Natural killer cell (primary cell): ENCODE results near the gene DGLUCY. TPM values are rescaled to one million over a fixed set of nuclear protein-coding genes. Genes with fewer than 3 reads are reported as not detected.

Experiments used
- ATAC-seq, 3 donors: fragments of 150-1000 bp in 2 of 3; fragments of 200-7000 bp in 1 of 3; cut with Tn5 transposase; 1 replicate in 1 of 3; 2 replicates in 2 of 3; pipeline ENCODE4 v1.10.0; 2021; ENCODE audit warnings: mild to moderate bottlenecking in 2 of 3, moderate library complexity in 2 of 3
- DNase-seq, 2 donors: peaks; one replicate each; pipeline versions ENCODE4 v3.0.0 to v3.0.0-alpha.2; 2013 to 2021; ENCODE audit warnings: mixed read lengths in 1 of 2
- H3K27ac ChIP-seq: one replicate; pipeline ENCODE4 v1.5.1; 2013; ENCODE audit warnings: mild to moderate bottlenecking, low read length
- H3K27me3 ChIP-seq: one replicate; pipeline ENCODE4 v1.6.1; 2013; ENCODE audit warnings: low read length; ENCODE audit not compliant: control insufficient read depth, insufficient read depth
- H3K36me3 ChIP-seq: one replicate; pipeline ENCODE4 v1.6.1; 2013; ENCODE audit warnings: low read length; ENCODE audit not compliant: control insufficient read depth, insufficient read depth
- H3K4me1 ChIP-seq: one replicate; pipeline ENCODE4 v1.6.1; 2013; ENCODE audit warnings: low read length; ENCODE audit not compliant: control insufficient read depth, insufficient read depth
- H3K4me3 ChIP-seq: one replicate; pipeline ENCODE4 v1.5.1; 2013; ENCODE audit warnings: low read length
- H3K9me3 ChIP-seq: one replicate; pipeline ENCODE4 v1.6.1; 2013; ENCODE audit warnings: low read length; ENCODE audit not compliant: control insufficient read depth, insufficient read depth
- H3K27ac Mint-ChIP-seq, 2 donors: one replicate each; pipeline ENCODE4 v1.8.0; 2022; ENCODE audit warnings: mild to moderate bottlenecking in 2 of 2, mixed read lengths in 2 of 2, moderate library complexity in 1 of 2
- H3K27me3 Mint-ChIP-seq, 2 donors: one replicate each; pipeline ENCODE4 v1.8.0; 2022; ENCODE audit warnings: low read depth in 2 of 2, mixed read lengths in 2 of 2
- H3K36me3 Mint-ChIP-seq: one replicate; pipeline ENCODE4 v1.8.0; 2022; ENCODE audit warnings: mixed read lengths
- H3K4me1 Mint-ChIP-seq, 2 donors: one replicate each; pipeline ENCODE4 v1.8.0; 2022; ENCODE audit warnings: mixed read lengths in 2 of 2
- H3K4me3 Mint-ChIP-seq: one replicate; pipeline ENCODE4 v1.8.0; 2022; ENCODE audit warnings: mild to moderate bottlenecking, moderate library complexity, mixed read lengths
- H3K9me3 Mint-ChIP-seq, 2 donors: one replicate each; pipeline ENCODE4 v1.8.0; 2022; ENCODE audit warnings: mixed read lengths in 2 of 2
- CTCF ChIP-seq: fragments of 200-600 bp; IDR thresholded peaks from one replicate; pipeline ENCODE4 v1.8.0; 2022; ENCODE audit warnings: antibody characterized with exemption
- WGBS: methylation state at CpG from one replicate; pipeline ENCODE4 v1.1.7; 2013; ENCODE audit warnings: missing lambda C conversion rate; ENCODE audit not compliant: insufficient coverage; 5-methylcytosine and 5-hydroxymethylcytosine counted together
- intact Hi-C: fragments of 100-400 bp; cut with micrococcal nuclease; formaldehyde crosslinking; loops from one replicate; pipeline ENCODE4 v1.14.2; 2022
- total RNA-seq, 4 donors: library from RNA; stranded (reverse); fragments of 120-200 nt in 1 of 4; gene quantifications; one replicate each; pipeline versions ENCODE4 v1.2.3 to v1.2.4, GENCODE V29; 2013 to 2022

Gene DGLUCY
- total RNA-seq, 3 donors from 2014 or later (not counting 1 experiment from before 2014, with no cell fraction given): 108 to 142 (median 110) TPM

DNA sequence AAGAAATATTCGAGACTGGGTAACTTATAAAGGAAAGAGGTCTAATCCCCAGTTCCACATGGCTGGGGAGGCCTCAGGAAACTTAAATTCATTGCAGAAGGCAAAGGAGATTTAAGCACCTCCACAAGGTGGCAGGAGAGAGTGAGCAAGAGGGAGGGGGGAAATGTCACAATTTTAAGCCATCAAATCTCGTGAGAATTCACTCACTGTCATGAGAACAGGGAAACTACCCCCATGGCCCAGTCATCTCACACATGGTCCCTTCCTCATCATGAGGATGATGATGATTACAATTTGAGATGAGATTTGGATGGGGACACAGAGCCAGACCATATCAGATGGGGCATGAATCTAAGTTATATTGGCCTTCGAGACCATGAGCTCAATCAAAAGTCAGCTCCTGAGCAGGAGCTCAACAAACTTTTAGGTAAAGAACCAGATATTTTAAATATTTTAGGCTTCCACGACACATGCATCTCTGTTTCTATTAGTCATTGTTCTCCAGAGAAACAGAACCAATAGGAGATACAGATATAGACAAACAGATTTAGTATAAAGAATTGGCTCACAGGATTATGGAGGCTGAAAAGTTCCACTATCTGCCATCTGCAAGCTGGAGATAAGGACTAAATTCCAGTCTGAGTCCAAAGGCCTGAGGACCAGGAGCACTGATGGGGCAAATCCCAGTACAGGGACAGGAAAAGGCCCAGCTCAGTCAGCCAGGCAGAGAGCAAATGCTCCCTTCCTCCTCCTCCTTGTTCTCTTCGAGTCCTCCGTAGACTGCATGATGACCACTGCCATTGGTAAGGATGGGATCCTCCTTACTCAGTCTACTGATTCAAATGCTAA, 24.9 kb downstream of the DGLUCY start:
- H3K9me3 Mint-ChIP-seq: no peaks in the 10 kb centered on the region
- 91% methylated on average over 5 of the region's 6 CpGs for WGBS
- peak; percentile 58 for TF ChIP-seq CTCF
- peaks cover 13% of the 10 kb centered on the region for H3K4me1 ChIP-seq
- H3K36me3 Mint-ChIP-seq: no peaks in the 10 kb centered on the region
- no peaks in the 10 kb centered on the region for H3K9me3 ChIP-seq
- no peaks in the 10 kb centered on the region for H3K27me3 Mint-ChIP-seq
- H3K4me3 ChIP-seq: no peak overlapping the region
- H3K36me3 ChIP-seq: peaks cover 13% of the 10 kb centered on the region
- no peak overlapping the region for H3K4me3 Mint-ChIP-seq
- ATAC-seq (peak; percentile 76 to 89 (median 83)), DNase-seq (peak in 1 of 2 donors; percentile 76)
- no peaks in the 10 kb centered on the region for H3K27me3 ChIP-seq
- no peak overlapping the region for H3K27ac ChIP-seq
- peak overlapping the region; percentile 43 to 66 for H3K27ac Mint-ChIP-seq
- intact Hi-C loops: loop anchor here (1.0 kb wide), 1 partner anchor 35 kb away; no protein-coding TSS in a partner anchor
- peaks cover 12 to 28% of the 10 kb centered on the region in 2 donors for H3K4me1 Mint-ChIP-seq

DNA sequence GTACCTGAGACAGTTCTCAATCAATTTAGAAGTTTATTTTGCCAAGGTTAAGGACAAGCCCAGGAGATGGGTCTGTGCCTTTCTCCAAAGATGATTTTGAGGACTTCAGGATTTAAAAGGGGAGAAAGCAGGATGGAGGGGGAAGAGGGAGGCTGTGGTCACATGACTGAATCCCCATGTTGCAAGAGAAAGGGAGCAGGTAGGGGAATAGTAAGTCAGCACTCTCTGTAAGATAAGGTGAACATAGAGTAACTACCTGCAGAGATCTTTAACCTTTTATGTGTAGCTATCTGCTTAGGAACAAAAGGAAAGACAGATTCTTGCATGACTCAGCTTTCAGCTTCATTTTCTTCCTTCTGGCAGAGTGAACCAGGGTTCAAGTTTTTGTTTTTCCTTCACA, 25.9 kb downstream of the DGLUCY start:
- intact Hi-C loops: no loop called here
- TF ChIP-seq CTCF: no peak
- DNase-seq: no peak
- no peak for ATAC-seq
- no peak overlapping the region for H3K4me3 ChIP-seq
- no peaks in the 10 kb centered on the region for H3K9me3 ChIP-seq
- peaks cover 13% of the 10 kb centered on the region for H3K4me1 ChIP-seq
- Mint-ChIP-seq H3K4me1 (peaks cover 17 to 36% of the 10 kb centered on the region in 2 donors), H3K27me3 (no peaks in the 10 kb centered on the region), H3K36me3 (no peaks in the 10 kb centered on the region), H3K9me3 (no peaks in the 10 kb centered on the region), H3K27ac (peak overlapping the region in 1 of 2 donors; percentile 15), H3K4me3 (no peak overlapping the region)
- peaks cover 6% of the 10 kb centered on the region for H3K36me3 ChIP-seq
- no peak overlapping the region for H3K27ac ChIP-seq
- no peaks in the 10 kb centered on the region for H3K27me3 ChIP-seq

- H3K36me3 ChIP-seq: peaks cover 3% of the 10 kb centered on the region
- peaks cover 26 to 44% of the 10 kb centered on the region in 2 donors for H3K4me1 Mint-ChIP-seq
- H3K4me3 Mint-ChIP-seq: no peak overlapping the region
- 99% methylated on average over 3 of the region's 3 CpGs for WGBS
- no peaks in the 10 kb centered on the region for H3K27me3 Mint-ChIP-seq
- ATAC-seq (no peak), DNase-seq (peak in 1 of 2 donors; percentile 34)
- peak overlapping the region in 1 of 2 donors; percentile 15 for H3K27ac Mint-ChIP-seq
- no peak overlapping the region for H3K27ac ChIP-seq
- no peaks in the 10 kb centered on the region for H3K36me3 Mint-ChIP-seq
- no peak overlapping the region for H3K4me3 ChIP-seq
- H3K9me3 ChIP-seq: no peaks in the 10 kb centered on the region
- H3K9me3 Mint-ChIP-seq: no peaks in the 10 kb centered on the region
- intact Hi-C loops: no loop called here
- H3K4me1 ChIP-seq: peaks cover 21% of the 10 kb centered on the region
- no peaks in the 10 kb centered on the region for H3K27me3 ChIP-seq
- TF ChIP-seq CTCF: no peak
Measured at GRCh38 chr14:91140672-91141071, 26.8 kb downstream of the DGLUCY start.
